ENCODE data around the gene SH3D19.
A peak's percentile ranks its signal among the peaks of the same experiment; 100 is the strongest.
"Not testable (repeated sequence)": the region's sequence is repeated elsewhere in the genome, so short reads cannot be mapped to it uniquely, and the experiment has no call there.

The SH3D19 gene

GRCh38 chr4:151325111-151325948 is at the start of gene SH3D19:
TSS of gene SH3D19 (minus strand) at chr4:151325605. CDS start at chr4:151325352, 253 bp downstream.
- no peak for DNase-seq

GRCh38 chr4:151362404-151363164 is 37.2 kb upstream of the SH3D19 start:
- peak; percentile 66 for DNase-seq

GRCh38 chr4:151361966-151362365 is 36.6 kb upstream of the SH3D19 start:
- no peak for DNase-seq

GRCh38 chr4:151361126-151361525 is 35.7 kb upstream of the SH3D19 start:
- DNase-seq = no peak

- no peak for DNase-seq
Measured at GRCh38 chr4:151359576-151359975, 34.2 kb upstream of the SH3D19 start.

DNA sequence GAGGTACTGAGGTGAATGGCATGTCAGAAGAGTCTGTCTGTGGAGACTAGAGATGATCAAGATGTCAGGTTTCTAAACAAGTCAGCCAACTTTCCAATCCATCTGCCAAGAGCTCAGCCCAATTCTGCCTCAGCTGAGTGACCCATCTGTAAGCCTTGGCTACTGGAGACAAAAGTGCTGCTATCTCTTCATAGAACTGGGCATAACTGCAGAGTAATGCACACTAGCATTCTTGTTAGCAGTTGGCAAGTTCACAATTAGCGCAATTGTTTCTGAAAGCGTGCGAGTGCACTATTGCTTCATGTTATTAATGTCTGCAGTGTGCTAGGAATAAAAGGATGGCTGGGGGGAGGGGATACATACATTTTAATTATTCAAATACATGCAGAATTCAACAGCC is 32.9 kb upstream of the SH3D19 start:
- no peak for DNase-seq

- no peak for DNase-seq
Measured at GRCh38 chr4:151356510-151356909, 31.1 kb upstream of the SH3D19 start.

DNA sequence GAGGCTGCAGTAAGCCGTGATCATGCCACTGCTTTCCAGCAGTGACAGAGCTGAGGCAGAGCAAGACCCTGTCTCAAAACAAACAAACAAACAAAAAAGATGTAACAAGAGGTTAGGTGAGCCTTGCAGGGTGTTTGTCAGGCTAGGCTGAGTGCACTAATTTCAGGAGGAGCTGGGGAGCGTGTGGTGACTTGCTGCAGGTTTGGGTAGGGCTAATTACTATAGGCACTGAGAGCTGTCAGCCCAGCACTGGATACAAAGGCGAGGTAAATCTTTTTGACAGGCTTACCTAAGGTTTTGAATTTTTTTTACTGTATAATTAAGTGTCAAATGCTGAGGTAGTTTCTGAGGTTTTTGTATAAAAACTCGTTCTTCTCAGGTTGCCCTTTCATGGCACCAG is 29.8 kb upstream of the SH3D19 start:
- peak; percentile 3 for DNase-seq

DNA sequence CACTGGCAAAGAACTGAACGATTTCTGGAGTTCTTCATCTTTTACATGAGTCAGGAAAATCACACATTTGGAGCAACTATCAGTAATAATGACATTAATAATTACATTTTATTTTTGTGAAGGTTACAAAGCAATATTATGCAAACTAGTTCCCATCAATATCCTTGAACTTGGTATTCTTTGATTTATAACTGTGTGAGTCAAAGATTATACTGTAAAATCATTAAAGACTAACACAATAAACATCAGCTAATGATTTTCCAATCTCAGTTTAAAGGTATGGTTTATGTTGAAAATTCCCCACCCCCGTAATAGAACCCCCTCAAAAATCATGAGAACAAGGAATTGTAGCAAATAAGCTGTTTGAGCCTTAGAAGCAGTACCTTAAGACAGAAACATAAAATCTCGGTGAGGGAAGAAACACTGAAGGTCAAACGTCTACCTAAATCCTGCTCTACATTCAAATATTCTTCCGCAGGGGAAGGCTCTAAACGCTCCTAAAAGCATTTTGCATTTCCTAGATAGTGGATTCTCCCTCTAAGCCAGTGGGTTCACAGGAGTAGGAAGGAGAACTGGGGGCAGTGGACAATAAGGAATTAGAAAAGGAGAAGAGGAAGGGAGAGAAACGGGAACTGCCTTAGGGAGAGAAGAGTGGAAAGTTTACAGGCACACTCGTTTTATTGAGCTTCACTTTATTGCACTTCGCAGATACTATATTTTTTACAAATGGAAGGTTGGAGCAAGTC is 22.3 kb upstream of the SH3D19 start:
- no peak for DNase-seq

DNA sequence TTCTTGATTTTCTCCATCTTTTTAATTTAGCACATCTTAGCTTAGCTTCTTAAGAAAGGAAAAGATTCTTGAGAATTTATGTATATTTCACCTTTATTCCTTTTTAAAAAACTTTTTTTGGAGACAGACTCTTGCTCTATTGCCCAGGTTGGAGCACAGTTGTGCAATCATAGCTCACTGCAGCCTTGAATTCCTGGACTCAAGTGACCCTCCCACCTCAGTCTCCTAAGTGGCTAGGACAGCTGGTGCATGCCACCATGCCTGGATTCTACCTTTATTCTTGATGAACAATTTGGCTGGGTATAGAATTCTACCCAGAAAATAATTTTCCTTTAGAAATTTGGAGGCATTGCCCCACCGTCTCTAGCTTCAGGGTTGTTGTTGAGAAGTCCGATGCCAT is 19.5 kb upstream of the SH3D19 start:
- DNase-seq = no peak

GRCh38 chr4:151340751-151341385 is 15.5 kb upstream of the SH3D19 start:
- no peak for DNase-seq

DNA sequence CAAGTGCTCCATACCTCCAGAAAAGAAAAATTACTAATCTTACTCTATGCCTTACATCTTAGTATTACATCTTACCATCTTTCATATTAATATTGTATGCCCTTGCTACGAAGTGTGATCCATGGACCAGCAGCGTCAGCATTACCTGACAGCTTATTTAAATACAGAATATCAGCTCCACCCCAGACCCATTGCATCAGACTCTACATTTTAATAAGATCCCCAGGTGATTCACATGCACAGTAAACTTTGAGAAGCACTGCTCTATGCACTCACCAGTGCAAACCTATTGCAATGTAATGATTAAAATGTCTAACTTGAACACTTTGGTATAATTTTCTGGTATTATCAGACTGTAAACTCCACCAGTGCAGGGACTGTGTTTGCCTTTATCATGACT is 14.1 kb upstream of the SH3D19 start:
- no peak for DNase-seq

DNA sequence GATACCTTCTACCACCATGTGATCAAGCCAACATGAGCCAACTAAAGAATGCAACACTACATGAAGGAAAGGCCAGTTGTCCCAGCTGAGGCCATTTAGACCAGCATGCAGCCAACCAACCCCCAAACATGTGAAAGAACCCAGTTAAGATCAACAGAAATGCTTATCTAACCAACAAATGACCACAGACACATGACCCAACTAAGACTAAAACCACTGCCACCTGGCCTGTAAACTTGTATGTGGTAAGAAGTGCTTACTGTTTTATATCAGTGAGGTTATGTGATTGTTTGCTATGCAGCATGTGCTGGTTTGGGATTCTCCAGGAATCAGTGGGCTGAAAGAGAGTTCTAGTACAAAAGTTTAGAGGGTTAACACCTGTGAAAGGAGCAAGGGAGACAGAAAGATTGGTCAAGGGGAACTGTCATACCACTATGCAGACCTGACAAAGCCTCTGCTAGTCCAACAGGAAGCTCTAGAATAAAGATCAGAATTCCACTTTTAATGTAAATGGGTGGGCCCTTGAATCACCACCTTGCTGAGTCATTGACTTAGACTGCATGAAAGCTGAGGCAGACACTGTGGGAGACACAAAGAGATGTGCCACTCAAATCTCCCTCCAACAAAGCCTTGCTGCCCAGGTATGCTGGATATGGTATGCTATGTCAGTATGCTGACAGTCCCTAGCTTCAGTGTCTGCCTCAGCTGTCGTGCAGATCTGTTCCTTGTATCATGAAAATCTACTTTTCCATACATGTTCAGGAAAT is 6.1 kb upstream of the SH3D19 start:
- no peak for DNase-seq

GRCh38 chr4:151329217-151330007 is 4.0 kb upstream of the SH3D19 start:
- DNase-seq = no peak

DNA sequence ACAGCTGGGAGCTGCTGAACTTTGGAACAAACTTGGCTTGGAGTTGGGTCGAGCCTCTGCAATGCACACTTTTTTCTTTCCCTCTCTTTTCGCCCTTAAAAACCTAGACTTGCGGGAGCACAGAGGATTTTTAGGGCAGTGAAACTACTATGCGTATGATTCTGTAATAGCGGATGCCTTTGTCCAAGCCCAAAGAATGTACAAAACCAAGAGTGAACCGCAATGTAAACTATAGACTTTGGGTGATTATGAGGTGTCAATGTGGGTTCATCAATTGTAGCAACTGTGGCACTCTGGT is 493 bp upstream of the SH3D19 start:
- no peak for DNase-seq

GRCh38 chr4:151324752-151325110 is 674 bp downstream of the SH3D19 start:
- no peak for DNase-seq

GRCh38 chr4:151324124-151324751 is 1.2 kb downstream of the SH3D19 start:
- no peak for DNase-seq

DNA sequence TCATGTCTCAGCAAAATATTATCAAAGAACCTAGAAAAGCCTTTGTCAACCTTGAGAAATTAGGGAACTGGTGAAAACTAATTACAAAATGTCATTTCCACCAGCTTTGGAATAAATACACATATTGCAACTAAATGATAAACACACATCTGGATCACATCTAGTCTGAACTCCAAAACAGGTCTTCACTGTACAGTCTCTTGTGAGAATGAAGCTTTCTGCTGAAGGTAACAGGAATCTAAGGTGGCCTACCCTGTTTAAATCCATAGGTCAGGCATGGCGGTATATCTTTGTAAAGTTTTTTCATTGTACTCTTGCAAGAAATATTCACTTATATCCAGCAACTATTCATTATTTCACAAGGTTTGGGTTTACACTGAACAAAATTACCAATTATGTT is 1.7 kb downstream of the SH3D19 start:
- no peak for DNase-seq

- DNase-seq = no peak
Measured at GRCh38 chr4:151322570-151322969, 2.8 kb downstream of the SH3D19 start.

DNA sequence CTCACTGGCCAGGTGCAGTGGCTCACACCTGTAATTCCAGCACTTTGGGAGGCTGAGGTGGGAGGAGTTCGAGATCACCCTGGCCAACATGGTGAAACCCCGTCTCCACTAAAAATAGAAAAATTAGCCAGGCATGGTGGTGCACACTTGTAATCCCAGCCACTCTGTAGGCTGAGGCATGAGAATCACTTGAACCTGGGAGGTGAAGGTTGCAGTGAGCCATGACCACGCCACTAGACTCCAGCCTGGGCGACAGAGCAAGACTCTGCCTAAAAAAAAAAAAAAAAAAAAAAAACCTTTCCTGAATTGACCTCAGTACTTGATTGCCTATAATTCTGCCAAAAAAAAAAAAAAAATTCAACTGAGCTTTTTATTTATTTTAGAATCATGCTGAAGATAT is 3.2 kb downstream of the SH3D19 start:
- DNase-seq = not testable (repeated sequence)

DNA sequence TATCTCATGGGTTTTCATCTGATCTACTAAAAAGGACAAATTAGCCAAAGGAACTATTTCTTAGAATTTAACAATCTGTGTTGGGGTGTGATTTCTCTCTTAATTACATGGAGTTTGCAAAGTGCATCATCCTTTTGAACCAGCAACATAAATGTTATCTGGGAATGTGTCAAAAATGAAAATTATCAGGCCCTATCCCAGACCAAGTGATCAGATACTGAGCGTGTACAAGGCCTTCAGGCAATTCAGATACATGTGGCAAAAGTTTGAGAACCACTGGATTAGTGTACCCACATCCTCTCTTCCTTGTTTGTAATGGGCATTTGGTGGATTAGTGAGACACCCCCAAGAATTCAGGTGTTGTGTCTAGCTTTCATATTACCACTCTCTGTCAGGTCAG is 3.8 kb downstream of the SH3D19 start:
- DNase-seq = no peak
